ENCODE data around the gene PROK2. TPM values are rescaled to one million over a fixed set of nuclear protein-coding genes. Genes with fewer than 3 reads are reported as not detected.

PROK2 gene
- polyA plus RNA-seq, 1 donor (not counting 4 experiments of a cell fraction or from before 2014, with no cell fraction given), result not detected

GRCh38 chr3:71805691-71806090 is 20.7 kb upstream of the PROK2 start:
- dilution Hi-C loops (cut with MboI; ENCODE audit: extremely low pct_ligation_motif_present, low sequenced_read_pairs), result no loop called here
- no peak overlapping the region for H3K9ac ChIP-seq (ENCODE audit: control insufficient read depth, extremely low read depth, insufficient read depth, low read length)
- H3K27me3 ChIP-seq (ENCODE audit: control insufficient read depth, extremely low read depth, insufficient read depth, low read length), result peaks cover 6% of the 10 kb centered on the region
- no peak overlapping the region for H3K4me2 ChIP-seq (ENCODE audit: control insufficient read depth, extremely low read depth, insufficient read depth, low read depth, low read length)
- no peaks in the 10 kb centered on the region for H3K9me3 ChIP-seq (ENCODE audit: control insufficient read depth, low read depth, low read length)
- no peaks in the 10 kb centered on the region for H3K79me2 ChIP-seq (ENCODE audit: control insufficient read depth, insufficient read depth, low read length)
- no peak for FAIRE-seq
- H3K4me3 ChIP-seq (ENCODE audit: control insufficient read depth in 2 of 3, extremely low read depth in 1 of 3, insufficient read depth in 2 of 3, low read depth in 1 of 3, low read length in 3 of 3), result no peak overlapping the region
- H4K20me1 ChIP-seq (ENCODE audit: control insufficient read depth, extremely low read depth, insufficient read depth, low read length), result no peaks in the 10 kb centered on the region
- no peaks in the 10 kb centered on the region for H3K9me1 ChIP-seq (ENCODE audit: control insufficient read depth, extremely low read depth, insufficient read depth, low read length)
- DNase-seq (ENCODE audit: low read depth, low spot score), result no peak
- no peak overlapping the region for H2AFZ ChIP-seq (ENCODE audit: control insufficient read depth, low read length)
- TF ChIP-seq CTCF (optimal IDR thresholded peaks at IDR 0.05 in 1 of 3, IDR thresholded peaks at IDR 0.05 in 1 of 3, conservative IDR thresholded peaks at IDR 0.05 in 1 of 3; ENCODE audit: extremely low read depth in 1 of 3, insufficient read depth in 2 of 3, low read length in 3 of 3), result no peak
- TF ChIP-seq EZH2 (IDR thresholded peaks at IDR 0.05; ENCODE audit: low read length), result no peak
- no peaks in the 10 kb centered on the region for H3K4me1 ChIP-seq (ENCODE audit: control insufficient read depth, extremely low read depth, insufficient read depth, low read length)
- no peaks in the 10 kb centered on the region for H3K36me3 ChIP-seq (ENCODE audit: control insufficient read depth in 2 of 2, extremely low read depth in 1 of 2, insufficient read depth in 2 of 2, low read length in 2 of 2)
- H3K27ac ChIP-seq (ENCODE audit: control insufficient read depth, insufficient read depth, low read length), result no peak overlapping the region

GRCh38 chr3:71805199-71805598 is 20.3 kb upstream of the PROK2 start:
- H3K27me3 ChIP-seq (ENCODE audit: control insufficient read depth, extremely low read depth, insufficient read depth, low read length), result peaks cover 8% of the 10 kb centered on the region
- no peaks in the 10 kb centered on the region for H3K9me1 ChIP-seq (ENCODE audit: control insufficient read depth, extremely low read depth, insufficient read depth, low read length)
- DNase-seq (ENCODE audit: low read depth, low spot score) (no peak), FAIRE-seq (no peak)
- H4K20me1 ChIP-seq (ENCODE audit: control insufficient read depth, extremely low read depth, insufficient read depth, low read length), result no peaks in the 10 kb centered on the region
- H3K79me2 ChIP-seq (ENCODE audit: control insufficient read depth, insufficient read depth, low read length), result no peaks in the 10 kb centered on the region
- H2AFZ ChIP-seq (ENCODE audit: control insufficient read depth, low read length), result no peak overlapping the region
- H3K9me3 ChIP-seq (ENCODE audit: control insufficient read depth, low read depth, low read length), result no peaks in the 10 kb centered on the region
- no peaks in the 10 kb centered on the region for H3K4me1 ChIP-seq (ENCODE audit: control insufficient read depth, extremely low read depth, insufficient read depth, low read length)
- no peaks in the 10 kb centered on the region for H3K36me3 ChIP-seq (ENCODE audit: control insufficient read depth in 2 of 2, extremely low read depth in 1 of 2, insufficient read depth in 2 of 2, low read length in 2 of 2)
- H3K4me3 ChIP-seq (ENCODE audit: control insufficient read depth in 2 of 3, extremely low read depth in 1 of 3, insufficient read depth in 2 of 3, low read depth in 1 of 3, low read length in 3 of 3), result no peak overlapping the region
- dilution Hi-C loops (cut with MboI; ENCODE audit: extremely low pct_ligation_motif_present, low sequenced_read_pairs), result no loop called here
- H3K9ac ChIP-seq (ENCODE audit: control insufficient read depth, extremely low read depth, insufficient read depth, low read length), result no peak overlapping the region
- H3K4me2 ChIP-seq (ENCODE audit: control insufficient read depth, extremely low read depth, insufficient read depth, low read depth, low read length), result no peak overlapping the region
- H3K27ac ChIP-seq (ENCODE audit: control insufficient read depth, insufficient read depth, low read length), result no peak overlapping the region
- no peak for TF ChIP-seq CTCF (optimal IDR thresholded peaks at IDR 0.05 in 1 of 3, IDR thresholded peaks at IDR 0.05 in 1 of 3, conservative IDR thresholded peaks at IDR 0.05 in 1 of 3; ENCODE audit: extremely low read depth in 1 of 3, insufficient read depth in 2 of 3, low read length in 3 of 3)
- no peak for TF ChIP-seq EZH2 (IDR thresholded peaks at IDR 0.05; ENCODE audit: low read length)
